OCI-LY7 (cell line): ENCODE data around the gene TRIM37. TPM values are rescaled to one million over a fixed set of nuclear protein-coding genes. Genes with fewer than 3 reads are reported as not detected.
A peak's percentile ranks its signal among the peaks of the same experiment; 100 is the strongest.

Experiments used
- BruUV-seq: library from RNA; stranded (reverse); fragments of 400-500 nt; replicated peaks from 2 replicates; lab custom pipeline; 2021; lab: Mats Ljungman, UMichigan
- CTCF ChIA-PET: fragments of 300-600 bp; sonication (Branson Sonifier 250); formaldehyde crosslinking; loops from one replicate; lab custom pipeline; 2022; ENCODE audit warnings: antibody characterized with exemption; ENCODE audit not compliant: unreplicated experiment; lab: Charles Lee
- POLR2A ChIA-PET: fragments of 300-600 bp; sonication (Branson Sonifier 250); formaldehyde crosslinking; loops from one replicate; lab custom pipeline; 2022; ENCODE audit warnings: antibody characterized with exemption; lab: Charles Lee
- DNase-seq: peaks from one replicate; pipeline ENCODE4 v3.0.0-alpha.2; 2015; ENCODE audit warnings: low spot score
- H2AFZ ChIP-seq: fragments of 200-600 bp; sonication (generic), shearing (Covaris generic); 2 replicates; pipeline ENCODE4 v1.6.1; 2014; ENCODE audit warnings: mild to moderate bottlenecking, antibody characterized with exemption, low read length, moderate library complexity
- H3K27ac ChIP-seq: fragments of 200-600 bp; sonication (generic); 2 replicates; pipeline ENCODE4 v1.5.1; 2014; ENCODE audit warnings: mixed run types, low read depth, mild to moderate bottlenecking, moderate library complexity, low read length, inconsistent platforms; ENCODE audit not compliant: poor library complexity, severe bottlenecking
- H3K36me3 ChIP-seq: fragments of 200-600 bp; sonication (generic); 2 replicates; pipeline ENCODE4 v1.6.1; 2014; ENCODE audit warnings: mild to moderate bottlenecking, antibody characterized with exemption, low read length, moderate library complexity, mixed read lengths; ENCODE audit not compliant: insufficient read depth
- H3K4me1 ChIP-seq: fragments of 200-600 bp; sonication (generic); 2 replicates; pipeline ENCODE4 v1.5.1; 2014; ENCODE audit warnings: mild to moderate bottlenecking, low read length; ENCODE audit not compliant: insufficient read depth, poor library complexity, severe bottlenecking
- H3K4me2 ChIP-seq: fragments of 200-600 bp; sonication (generic); 2 replicates; pipeline ENCODE4 v1.6.1; 2014; ENCODE audit warnings: mild to moderate bottlenecking, low read length
- H3K4me3 ChIP-seq: fragments of 200-600 bp; sonication (generic); 2 replicates; pipeline ENCODE4 v1.5.1; 2014; ENCODE audit warnings: mild to moderate bottlenecking, low read depth, low read length; ENCODE audit not compliant: poor library complexity, severe bottlenecking
- H3K79me2 ChIP-seq: fragments of 200-600 bp; sonication (generic); 2 replicates; pipeline ENCODE4 v1.6.1; 2016; ENCODE audit warnings: low read depth, mild to moderate bottlenecking, low read length, moderate library complexity, mixed read lengths; ENCODE audit not compliant: insufficient read depth
- H3K9me2 ChIP-seq: fragments of 200-600 bp; sonication (generic); 2 replicates; pipeline ENCODE4 v1.6.1; 2016; ENCODE audit warnings: mild to moderate bottlenecking, low read length, mixed read lengths; ENCODE audit not compliant: insufficient read depth
- H3K9me3 ChIP-seq: fragments of 200-600 bp; sonication (generic); 2 replicates; pipeline ENCODE4 v1.6.1; 2014; ENCODE audit warnings: mild to moderate bottlenecking, mixed run types, low read length, mixed read lengths
- H4K20me1 ChIP-seq: fragments of 200-600 bp; sonication (generic); 2 replicates; pipeline ENCODE4 v1.6.1; 2014; ENCODE audit warnings: mild to moderate bottlenecking, antibody characterized with exemption, low read length, moderate library complexity, mixed read lengths; ENCODE audit not compliant: insufficient read depth
- CTCF ChIP-seq: fragments of 200-600 bp; sonication (generic); conservative IDR thresholded peaks from 2 replicates; pipeline ENCODE4 v1.5.1; 2014; ENCODE audit warnings: mild to moderate bottlenecking, antibody characterized with exemption, low read length, moderate library complexity, mixed read lengths
- EZH2phosphoT487 ChIP-seq: fragments of 200-600 bp; sonication (generic); IDR thresholded peaks from 2 replicates; pipeline ENCODE4 v1.6.1; 2018; ENCODE audit warnings: low read depth, borderline replicate concordance, mild to moderate bottlenecking, mixed run types, antibody characterized with exemption, low read length, moderate library complexity, mixed read lengths
- intact Hi-C: fragments of 100-400 bp; cut with micrococcal nuclease; formaldehyde crosslinking; loops from one replicate; pipeline ENCODE4 v1.10.0; 2022; ENCODE audit not compliant: unreplicated experiment
- microRNA-seq: library from miRNA; unstranded; fragments of <30 nt; microRNA quantifications from one replicate; pipeline ENCODE4 v1.2.0, GENCODE V29; 2022; ENCODE audit warnings: borderline replicate concordance
- small RNA-seq: library from RNA; depleted of rRNA; stranded (forward); fragments of <200 nt; gene quantifications from one replicate; pipeline ENCODE3, GENCODE V24; 2014
- total RNA-seq, 2 experiments: library from RNA; depleted of rRNA in 1 of 2; stranded (reverse); fragments of >200 nt in 1 of 2; shearing (Covaris generic) in 1 of 2; gene quantifications; 2 replicates each; pipeline ENCODE4 v1.2.3, GENCODE V29; 2014 to 2022

TRIM37 gene
- total RNA-seq, 2 experiments from 2014 or later: 27.9 to 35.4 TPM

GRCh38 chr17:58932956-58933355 is 173.7 kb downstream of the TRIM37 start:
- H3K4me2 ChIP-seq: no peak overlapping the region
- H4K20me1 ChIP-seq: no peaks in the 10 kb centered on the region
- no peak overlapping the region for H3K4me3 ChIP-seq
- DNase-seq: no peak
- no peak overlapping the region for H3K27ac ChIP-seq
- BruUV-seq: no TSS peak
- H2AFZ ChIP-seq: no peak overlapping the region
- ChIA-PET CTCF (no interaction called here), POLR2A (no interaction called here)
- H3K9me2 ChIP-seq: no peaks in the 10 kb centered on the region
- H3K4me1 ChIP-seq: no peaks in the 10 kb centered on the region
- intact Hi-C loops: no loop called here
- H3K36me3 ChIP-seq: no peaks in the 10 kb centered on the region
- no peak for TF ChIP-seq CTCF
- TF ChIP-seq EZH2phosphoT487: no peak
- no peaks in the 10 kb centered on the region for H3K9me3 ChIP-seq
- H3K79me2 ChIP-seq: no peaks in the 10 kb centered on the region

Small RNA genes lying within 50 kb of the gene (microRNA-seq; reads per million reads assigned to microRNA genes)
- gene MIR301A (53.0 reads per million, percentile 46 among the genes with 10 or more reads in this experiment), gene MIR454 (9,717 reads per million, percentile 94 among the genes with 10 or more reads in this experiment)

Small RNA genes lying within 50 kb of the gene (small RNA-seq; reads per million reads assigned to genes)
- gene MIR301A: 1.4 reads per million, percentile 63 among the genes with 10 or more reads in this experiment
- 1.2 reads per million, percentile 57 among the genes with 10 or more reads in this experiment for gene MIR454
- gene RN7SL716P: not detected
- 0.57 reads per million, percentile 14 among the genes with 10 or more reads in this experiment for gene RNU2-58P

Other genes with a start within 250 kb of the TRIM37 start
- gene SKA2, start 48.3 kb upstream of the TRIM37 start, total RNA-seq (2014; rRNA removed; shearing (Covaris generic)): 82.5 and 106 TPM in 2 replicates
- 106 and 117 TPM in 2 replicates for gene SKA2, start 48.3 kb upstream of the TRIM37 start, total RNA-seq (2022)
- 21.9 and 27.3 TPM in 2 replicates for gene PRR11, start 48.9 kb upstream of the TRIM37 start, total RNA-seq (2014; rRNA removed; shearing (Covaris generic))
- gene PRR11, start 48.9 kb upstream of the TRIM37 start, total RNA-seq (2022): 106 and 123 TPM in 2 replicates
- gene SMG8, start 103.2 kb upstream of the TRIM37 start, total RNA-seq (2014; rRNA removed; shearing (Covaris generic)): 16.4 and 19.9 TPM in 2 replicates
- 16.5 and 17.3 TPM in 2 replicates for gene SMG8, start 103.2 kb upstream of the TRIM37 start, total RNA-seq (2022)
- gene GDPD1, start 113.6 kb upstream of the TRIM37 start, total RNA-seq (2014; rRNA removed; shearing (Covaris generic)): 0.51 and 1.3 TPM in 2 replicates
- 3.6 and 5.0 TPM in 2 replicates for gene GDPD1, start 113.6 kb upstream of the TRIM37 start, total RNA-seq (2022)
- gene YPEL2, start 224.8 kb upstream of the TRIM37 start, total RNA-seq (2014; rRNA removed; shearing (Covaris generic)): 0.88 and 2.2 TPM in 2 replicates
- 3.1 and 5.1 TPM in 2 replicates for gene YPEL2, start 224.8 kb upstream of the TRIM37 start, total RNA-seq (2022)